Tibial artery (tissue), 4 donors: ENCODE data around the gene ACAP3.

Source experiments
- DNase-seq, 2 donors: peaks; one replicate each; pipeline ENCODE4 v3.0.0-alpha.2; 2019
- H3K27ac ChIP-seq, 2 donors: fragments of 200-600 bp; sonication (generic) in 1 of 2; 1 replicate in 1 of 2; 2 replicates in 1 of 2; pipeline ENCODE4 v1.5.1; 2018 to 2019; ENCODE audit warnings: mild to moderate bottlenecking in 1 of 2
- H3K27me3 ChIP-seq, 2 donors: fragments of 200-600 bp; sonication (generic) in 1 of 2; one replicate each; pipeline versions ENCODE4 v1.5.1 to v1.6.0; 2016 to 2019
- H3K36me3 ChIP-seq, 3 donors: fragments of 200-600 bp; sonication (generic) in 2 of 3; one replicate each; pipeline ENCODE4 v1.5.1; 2016 to 2019; ENCODE audit warnings: mild to moderate bottlenecking in 2 of 3
- H3K4me1 ChIP-seq, 4 donors: fragments of 200-600 bp; sonication (generic) in 2 of 4; 1 replicate in 3 of 4; 2 replicates in 1 of 4; pipeline ENCODE4 v1.5.1; 2016 to 2019
- H3K4me3 ChIP-seq, 2 donors: fragments of 200-600 bp; sonication (generic) in 1 of 2; 1 replicate in 1 of 2; 2 replicates in 1 of 2; pipeline ENCODE4 v1.5.1; 2018 to 2019; ENCODE audit warnings: mild to moderate bottlenecking in 2 of 2
- H3K9me3 ChIP-seq, 3 donors: fragments of 200-600 bp; sonication (generic) in 1 of 3; one replicate each; pipeline ENCODE4 v1.5.1; 2016 to 2019
- CTCF ChIP-seq, 2 experiments: fragments of 200-600 bp in 1 of 2; fragments of 450-650 bp in 1 of 2; IDR thresholded peaks; one replicate each; pipeline ENCODE4 v1.5.1; 2017 to 2019; ENCODE audit warnings: antibody characterized with exemption in 2 of 2, mild to moderate bottlenecking in 1 of 2, moderate library complexity in 1 of 2
- intact Hi-C: fragments of 100-400 bp; cut with DNase I; formaldehyde crosslinking; loops from one replicate; pipeline ENCODE4 v1.15.0; 2023; ENCODE audit warnings: low total_unique reads

The ACAP3 gene

GRCh38 chr1:1247341-1247913 is 60.3 kb downstream of the ACAP3 start:
- intact Hi-C loops, result no loop called here
- Histone ChIP-seq H3K9me3 (no peaks in the 10 kb centered on the region), H3K27ac (no peak overlapping the region), H3K4me1 (peaks cover 0 to 17% (median 5%) of the 10 kb centered on the region in 4 donors), H3K27me3 (peaks cover 0 to 35% of the 10 kb centered on the region in 2 donors), H3K4me3 (no peak overlapping the region), H3K36me3 (peaks cover 0 to 24% (median 7%) of the 10 kb centered on the region in 3 donors)
- no peak for TF ChIP-seq CTCF (IDR thresholded peaks at IDR 0.05)
- no peak for DNase-seq

DNA sequence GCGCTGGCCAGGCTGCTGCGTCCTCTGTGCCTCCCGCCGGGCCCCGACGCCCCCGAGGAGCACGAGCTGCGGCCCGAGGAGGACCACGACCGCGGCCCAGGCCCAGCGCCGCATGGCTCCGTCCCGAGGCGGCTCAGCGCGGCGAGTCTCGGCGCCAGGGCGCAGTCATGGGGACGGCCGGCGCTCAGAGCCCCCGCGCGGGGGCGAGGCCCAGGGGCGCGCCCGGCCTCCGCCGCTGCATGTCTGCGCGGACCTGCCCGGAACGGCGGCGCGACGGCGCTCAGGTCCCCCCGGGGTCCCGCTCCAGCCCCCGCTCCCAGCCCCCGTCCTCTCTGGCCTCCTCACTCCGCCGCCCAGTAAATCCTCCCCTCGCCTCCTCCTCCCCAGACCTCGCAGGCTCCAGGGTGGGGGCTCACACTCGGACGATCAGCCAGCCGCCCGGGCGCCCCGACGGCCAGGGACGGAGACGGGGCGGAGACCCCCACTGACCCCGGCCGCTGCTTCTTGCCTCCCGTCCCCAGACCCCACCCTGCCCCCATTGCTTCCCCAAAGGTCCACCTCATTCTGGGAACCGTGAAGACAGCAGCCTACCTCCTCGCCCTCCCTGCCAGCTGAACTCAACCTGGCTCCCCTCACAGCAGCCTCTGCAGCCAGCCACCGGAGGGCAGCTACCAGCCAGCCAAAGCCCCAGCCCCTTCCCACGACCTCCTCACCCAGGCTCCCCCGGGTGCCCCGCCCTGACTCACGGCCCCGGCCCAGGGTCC is 61.0 kb downstream of the ACAP3 start, which contains the start of gene C1QTNF12:
Gene C1QTNF12 (minus strand): TSS at position 146 of the 764 bp plus-strand sequence. CDS start 32 bp downstream, at position 114.
- no peak for DNase-seq
- Histone ChIP-seq H3K4me1 (peaks cover 0 to 17% (median 5%) of the 10 kb centered on the region in 4 donors), H3K36me3 (peaks cover 0 to 24% (median 12%) of the 10 kb centered on the region in 3 donors), H3K9me3 (no peaks in the 10 kb centered on the region), H3K27me3 (peaks cover 0 to 35% of the 10 kb centered on the region in 2 donors), H3K4me3 (no peak within 1 kb of the TSS), H3K27ac (no peak within 1 kb of the TSS)
- no peak for TF ChIP-seq CTCF (IDR thresholded peaks at IDR 0.05)
- intact Hi-C loops, result no loop called here

DNA sequence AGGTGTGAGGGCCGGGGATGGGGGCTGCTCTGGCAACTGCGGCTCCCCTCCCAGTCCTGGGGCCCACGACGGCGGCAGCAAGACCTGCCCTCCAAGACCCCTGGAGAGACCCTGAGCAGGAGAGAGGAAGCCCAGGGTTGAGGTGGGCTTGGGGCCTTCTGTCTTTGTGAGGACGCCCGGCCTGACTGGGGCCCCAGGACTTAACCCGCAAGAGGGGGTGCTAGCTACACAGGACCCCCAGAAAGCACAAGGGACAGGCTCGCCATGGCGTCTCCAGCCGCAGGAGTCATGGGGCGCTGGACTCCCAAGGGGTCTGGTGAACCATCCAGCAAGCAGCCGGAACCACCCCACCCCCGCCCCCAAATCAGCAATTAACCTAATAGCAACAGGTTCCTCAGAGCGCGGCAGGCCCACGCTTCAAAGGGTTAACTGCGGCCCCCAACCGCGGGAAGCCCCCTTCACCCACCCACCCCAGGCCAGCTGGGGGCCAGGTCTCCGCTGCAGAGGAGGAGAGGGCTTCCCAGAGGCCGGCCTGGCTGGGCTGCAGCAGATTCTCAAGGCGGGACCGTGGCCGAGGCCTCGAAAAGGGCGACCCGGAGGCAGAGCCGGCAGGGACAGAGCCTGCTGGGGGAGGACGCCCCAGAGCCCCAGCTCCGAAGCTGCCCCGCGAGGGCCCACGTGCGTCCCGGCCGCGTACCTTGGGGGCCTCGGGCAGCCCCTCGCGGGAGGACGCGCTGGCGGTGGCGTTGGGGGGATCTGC is 61.7 kb downstream of the ACAP3 start:
- Histone ChIP-seq H3K27ac (no peak overlapping the region), H3K36me3 (peaks cover 0 to 17% (median 10%) of the 10 kb centered on the region in 3 donors), H3K4me3 (no peak overlapping the region), H3K4me1 (peaks cover 0 to 17% (median 5%) of the 10 kb centered on the region in 4 donors), H3K27me3 (peaks cover 0 to 39% of the 10 kb centered on the region in 2 donors), H3K9me3 (no peaks in the 10 kb centered on the region)
- intact Hi-C loops, result no loop called here
- DNase-seq, result no peak
- no peak for TF ChIP-seq CTCF (IDR thresholded peaks at IDR 0.05)

GRCh38 chr1:1245178-1245816 is 62.4 kb downstream of the ACAP3 start:
- H3K9me3 ChIP-seq, result no peaks in the 10 kb centered on the region
- H3K4me3 ChIP-seq, result no peak overlapping the region
- H3K4me1 ChIP-seq, result peaks cover 0 to 17% (median 5%) of the 10 kb centered on the region in 4 donors
- H3K27me3 ChIP-seq, result peaks cover 0 to 46% of the 10 kb centered on the region in 2 donors
- no peak for TF ChIP-seq CTCF (IDR thresholded peaks at IDR 0.05)
- no peak for DNase-seq
- intact Hi-C loops, result no loop called here
- no peak overlapping the region for H3K27ac ChIP-seq
- peaks cover 0 to 12% (median 5%) of the 10 kb centered on the region in 3 donors for H3K36me3 ChIP-seq

GRCh38 chr1:1244192-1244811 is 63.4 kb downstream of the ACAP3 start:
- no peak overlapping the region for H3K4me3 ChIP-seq
- intact Hi-C loops, result no loop called here
- DNase-seq, result no peak

More at GRCh38 chr1:1244192-1244811, 63.4 kb downstream of the ACAP3 start:
- TF ChIP-seq CTCF (IDR thresholded peaks at IDR 0.05), result no peak
- H3K4me1 ChIP-seq, result peaks cover 0 to 24% (median 5%) of the 10 kb centered on the region in 4 donors
- no peaks in the 10 kb centered on the region for H3K9me3 ChIP-seq
- H3K27ac ChIP-seq, result no peak overlapping the region
- H3K27me3 ChIP-seq, result peaks cover 0 to 56% of the 10 kb centered on the region in 2 donors
- peaks cover 0 to 12% (median 5%) of the 10 kb centered on the region in 3 donors for H3K36me3 ChIP-seq
